HG03378 (cell line): ENCODE measurements around the gene SLC37A1.

Source experiments
- ATAC-seq: cut with Tn5 transposase; IDR thresholded peaks from one replicate; pipeline ENCODE4 v1.9.1; 2021; ENCODE audit warnings: mild to moderate bottlenecking, moderate library complexity; ENCODE audit not compliant: unreplicated experiment

The SLC37A1 gene

GRCh38 chr21:42572906-42573495 lies 59.3 kb downstream of the SLC37A1 start:
- ATAC-seq = no peak

- no peak for ATAC-seq
Measured at GRCh38 chr21:42574234-42575027, 60.8 kb downstream of the SLC37A1 start.

GRCh38 chr21:42575111-42575510 lies 61.5 kb downstream of the SLC37A1 start:
- no peak for ATAC-seq

- ATAC-seq = no peak
Measured at GRCh38 chr21:42576639-42577038, 63.0 kb downstream of the SLC37A1 start.

GRCh38 chr21:42578034-42578433 lies 64.4 kb downstream of the SLC37A1 start:
- ATAC-seq = no peak

DNA sequence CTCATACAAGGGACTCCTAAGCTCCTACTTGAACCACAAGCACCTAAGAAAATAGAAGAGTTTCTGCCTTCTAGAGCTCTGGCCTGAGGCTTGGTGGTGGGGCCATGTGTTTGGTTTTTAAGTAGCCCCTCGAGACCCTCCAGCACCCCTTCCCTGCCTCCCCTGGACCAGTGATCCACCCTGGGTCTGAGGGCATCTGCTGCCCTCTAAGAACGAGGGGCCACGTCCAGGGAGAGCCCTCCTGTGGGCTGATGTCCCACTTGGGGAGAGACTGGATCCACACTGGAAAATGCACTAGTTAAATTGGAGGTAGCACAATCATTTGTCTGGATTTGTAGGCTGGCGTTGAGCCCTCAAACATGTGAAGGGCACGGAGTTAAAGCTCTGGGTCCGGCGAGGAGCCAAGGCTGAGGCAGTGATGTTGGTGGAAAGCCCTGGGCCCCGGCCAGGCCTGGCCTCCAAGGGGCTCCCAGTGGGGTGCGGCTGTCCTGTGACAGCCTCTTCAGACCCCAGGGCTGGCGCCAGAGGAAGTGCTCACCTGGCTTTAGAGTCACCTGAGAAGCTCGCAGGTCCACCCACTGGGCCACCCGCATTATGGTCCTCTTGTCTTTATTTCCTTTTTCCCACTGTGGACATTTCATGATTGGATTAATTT lies 65.2 kb downstream of the SLC37A1 start:
- ATAC-seq = no peak

GRCh38 chr21:42579456-42580075 lies 65.9 kb downstream of the SLC37A1 start:
- no peak for ATAC-seq

GRCh38 chr21:42580076-42580792 lies 66.6 kb downstream of the SLC37A1 start:
- no peak for ATAC-seq

GRCh38 chr21:42580793-42581321 lies 67.2 kb downstream of the SLC37A1 start:
- ATAC-seq = no peak

GRCh38 chr21:42581336-42581992 lies 67.8 kb downstream of the SLC37A1 start:
- ATAC-seq = no peak

DNA sequence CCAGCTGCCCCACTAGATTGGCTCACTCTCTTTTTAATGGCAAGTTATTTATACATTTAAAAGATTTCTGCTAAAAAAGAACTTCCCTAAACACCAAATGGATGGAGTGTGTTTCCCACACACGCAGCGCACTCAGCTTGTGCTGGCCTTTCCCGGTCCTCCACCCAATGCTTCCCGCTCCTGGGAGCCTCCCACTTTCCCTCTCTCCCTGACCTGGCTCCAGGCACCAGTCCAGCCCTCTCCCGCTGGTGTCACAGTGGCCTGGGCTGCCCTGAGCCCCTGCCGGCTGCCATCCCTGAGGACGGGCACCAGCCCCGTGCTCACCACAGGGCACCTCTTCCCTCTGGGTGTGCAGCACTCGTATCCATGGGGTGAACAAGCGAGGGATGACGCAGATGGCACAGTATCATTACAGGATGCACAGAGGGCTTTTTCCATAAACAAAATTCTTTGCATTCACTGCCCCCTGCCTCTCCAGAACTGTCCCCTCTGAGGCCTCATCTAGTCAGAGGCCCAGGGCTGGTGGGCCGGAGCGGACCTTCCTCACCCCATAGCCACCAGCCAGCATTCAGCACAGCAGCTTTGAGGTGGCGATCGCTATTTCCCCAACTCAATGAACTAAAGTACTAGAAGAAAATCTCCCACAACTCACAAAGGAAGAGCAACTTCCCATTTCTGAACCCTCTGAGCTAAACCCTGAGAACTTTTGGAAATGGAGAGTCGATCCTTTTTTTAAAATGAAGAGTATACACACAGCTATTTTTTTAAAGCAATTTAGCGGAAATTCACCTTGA lies 68.5 kb downstream of the SLC37A1 start:
- no peak for ATAC-seq

DNA sequence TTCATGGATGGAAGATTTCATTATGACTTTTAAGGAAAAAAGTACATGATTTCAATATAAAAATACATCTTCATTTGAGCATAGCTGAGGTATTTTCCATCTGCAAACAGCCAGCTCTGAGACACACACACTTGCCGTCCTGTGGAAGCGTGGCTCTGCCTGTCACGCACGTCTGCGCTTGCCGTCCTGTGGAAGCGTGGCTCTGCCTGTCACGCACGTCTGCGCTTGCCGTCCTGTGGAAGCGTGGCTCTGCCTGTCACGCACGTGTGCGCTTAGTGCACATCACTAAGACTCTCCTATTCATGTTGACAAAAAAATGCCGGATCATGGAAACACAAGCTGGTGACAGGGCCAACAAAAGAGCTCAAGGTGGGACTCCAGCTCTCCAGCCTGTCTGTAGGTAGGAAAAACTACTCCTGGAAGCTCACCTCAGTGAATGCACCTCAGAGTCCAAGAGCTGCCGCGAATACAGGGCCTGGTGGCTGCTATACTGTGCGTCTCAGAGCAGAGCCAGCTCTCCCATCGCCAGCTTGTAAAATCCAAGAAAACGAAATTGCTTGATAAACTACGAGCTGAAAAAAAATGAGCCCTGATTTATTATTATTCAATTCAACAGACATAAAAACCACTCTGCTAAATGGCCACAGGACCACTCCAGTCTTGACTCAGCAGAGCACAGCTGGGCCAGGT lies 69.3 kb downstream of the SLC37A1 start:
- ATAC-seq = no peak

GRCh38 chr21:42583477-42584295 lies 70.0 kb downstream of the SLC37A1 start:
- no peak for ATAC-seq

DNA sequence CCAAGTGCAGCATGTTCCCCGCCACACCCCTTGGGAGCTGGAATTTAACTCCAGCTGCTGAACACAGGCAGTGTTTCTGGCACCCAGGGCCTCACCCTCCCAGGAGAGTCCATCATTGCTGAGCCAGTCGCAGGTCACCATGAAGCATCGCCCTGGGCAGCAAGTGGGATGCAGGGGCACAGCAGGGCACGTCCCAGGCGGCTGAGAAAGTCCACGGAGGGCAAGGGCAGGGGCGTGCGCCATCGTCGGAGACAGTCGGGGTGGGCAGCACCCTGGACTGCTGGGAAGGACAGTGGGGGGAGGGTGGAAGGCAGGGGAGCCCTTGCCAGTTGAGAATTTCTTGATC lies 70.6 kb downstream of the SLC37A1 start:
- ATAC-seq = no peak

DNA sequence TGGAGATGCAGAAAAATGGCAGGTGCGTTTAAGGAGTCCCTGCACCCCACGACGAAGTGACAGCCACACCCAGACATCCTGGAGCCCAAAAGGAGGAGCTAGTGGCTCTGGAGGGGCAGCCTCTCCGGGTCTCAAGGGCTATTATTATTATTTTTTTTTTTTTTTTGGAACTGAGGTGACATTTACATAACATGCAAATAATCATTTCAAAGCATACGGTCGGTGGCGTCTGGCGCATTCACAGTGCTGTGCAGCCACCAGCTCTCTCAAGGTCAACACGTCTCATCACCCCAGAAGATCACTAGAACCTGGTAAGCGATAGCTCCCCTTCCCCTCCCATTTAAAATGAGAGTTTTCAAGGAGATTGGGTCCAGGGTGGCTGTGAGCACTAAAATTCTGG lies 72.2 kb downstream of the SLC37A1 start:
- ATAC-seq = no peak

- ATAC-seq = no peak
Measured at GRCh38 chr21:42586406-42586805, 72.8 kb downstream of the SLC37A1 start.

GRCh38 chr21:42587036-42587435 lies 73.4 kb downstream of the SLC37A1 start:
- ATAC-seq = no peak
